Measurements from ENCODE around the gene C11orf91.

C11orf91 gene

DNA sequence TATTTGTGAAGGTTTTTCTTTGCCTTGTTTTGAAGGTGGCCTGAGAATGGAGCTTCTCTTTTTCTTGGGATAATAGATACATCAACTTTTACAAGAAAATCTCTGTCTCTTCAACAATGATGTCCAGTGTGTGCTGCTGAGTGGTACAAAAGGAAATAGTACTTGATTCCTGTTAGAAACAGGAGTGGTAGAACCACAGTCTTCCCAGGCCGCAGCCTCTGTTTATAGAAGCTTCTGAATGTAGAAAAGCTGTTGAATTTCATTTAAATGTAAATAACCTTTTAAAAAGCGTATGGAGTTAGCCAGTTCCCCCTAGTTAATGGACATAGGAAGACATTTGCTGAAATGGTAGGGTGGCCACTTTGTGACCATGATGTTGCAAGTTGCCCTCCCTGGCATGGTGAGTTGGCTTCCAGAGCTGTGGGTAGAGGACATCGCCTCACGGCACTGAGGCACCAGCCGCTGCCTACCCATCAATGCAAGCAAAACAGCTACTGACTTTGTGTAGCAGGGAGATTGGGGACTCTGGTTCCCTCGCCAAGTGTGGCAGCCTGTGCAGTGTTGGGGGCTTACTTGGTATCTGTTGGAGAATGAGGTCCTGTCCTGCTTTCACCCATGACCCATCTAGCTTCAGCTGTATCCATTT, 31.6 kb downstream of the C11orf91 start:
- Histone ChIP-seq H3K9me3 (ENCODE audit: severe bottlenecking) (no peaks in the 10 kb centered on the region), H3K27ac (ENCODE audit: poor library complexity, severe bottlenecking) (no peak overlapping the region), H3K36me3 (ENCODE audit: low read depth) (no peaks in the 10 kb centered on the region), H3K27me3 (ENCODE audit: insufficient read depth, poor library complexity, severe bottlenecking) (no peaks in the 10 kb centered on the region), H3K4me1 (ENCODE audit: insufficient read depth, poor library complexity, severe bottlenecking) (peaks cover 2% of the 10 kb centered on the region), H3K4me3 (ENCODE audit: severe bottlenecking) (no peak overlapping the region)
- ATAC-seq (ENCODE audit: low read depth) (no peak), DNase-seq (ENCODE audit: low spot score) (no peak)
- TF ChIP-seq CTCF (IDR thresholded peaks at IDR 0.05; ENCODE audit: poor library complexity, severe bottlenecking): no peak

DNA sequence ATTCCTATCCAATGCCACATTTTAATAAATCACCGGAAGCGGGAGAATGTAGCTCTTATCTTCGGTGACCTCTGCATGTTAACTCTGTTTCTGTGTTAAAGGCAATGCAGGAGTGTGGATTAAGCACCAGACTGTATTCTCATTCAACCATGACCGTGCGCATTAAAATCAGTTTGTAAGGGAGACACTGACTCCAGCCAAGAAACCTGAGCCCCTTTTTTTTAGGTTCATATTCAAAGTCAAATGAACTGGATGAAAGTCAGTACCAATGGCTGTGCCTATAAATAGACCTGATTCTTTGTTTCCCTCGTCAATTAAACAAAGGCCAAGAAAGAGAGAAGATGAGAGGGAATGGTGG, 32.2 kb downstream of the C11orf91 start:
- Histone ChIP-seq H3K9me3 (ENCODE audit: severe bottlenecking) (no peaks in the 10 kb centered on the region), H3K36me3 (ENCODE audit: low read depth) (no peaks in the 10 kb centered on the region), H3K27me3 (ENCODE audit: insufficient read depth, poor library complexity, severe bottlenecking) (no peaks in the 10 kb centered on the region), H3K4me3 (ENCODE audit: severe bottlenecking) (no peak overlapping the region), H3K27ac (ENCODE audit: poor library complexity, severe bottlenecking) (no peak overlapping the region), H3K4me1 (ENCODE audit: insufficient read depth, poor library complexity, severe bottlenecking) (peaks cover 2% of the 10 kb centered on the region)
- no peak for ATAC-seq (ENCODE audit: low read depth)
- TF ChIP-seq CTCF (IDR thresholded peaks at IDR 0.05; ENCODE audit: poor library complexity, severe bottlenecking): no peak
- no peak for DNase-seq (ENCODE audit: low spot score)

DNA sequence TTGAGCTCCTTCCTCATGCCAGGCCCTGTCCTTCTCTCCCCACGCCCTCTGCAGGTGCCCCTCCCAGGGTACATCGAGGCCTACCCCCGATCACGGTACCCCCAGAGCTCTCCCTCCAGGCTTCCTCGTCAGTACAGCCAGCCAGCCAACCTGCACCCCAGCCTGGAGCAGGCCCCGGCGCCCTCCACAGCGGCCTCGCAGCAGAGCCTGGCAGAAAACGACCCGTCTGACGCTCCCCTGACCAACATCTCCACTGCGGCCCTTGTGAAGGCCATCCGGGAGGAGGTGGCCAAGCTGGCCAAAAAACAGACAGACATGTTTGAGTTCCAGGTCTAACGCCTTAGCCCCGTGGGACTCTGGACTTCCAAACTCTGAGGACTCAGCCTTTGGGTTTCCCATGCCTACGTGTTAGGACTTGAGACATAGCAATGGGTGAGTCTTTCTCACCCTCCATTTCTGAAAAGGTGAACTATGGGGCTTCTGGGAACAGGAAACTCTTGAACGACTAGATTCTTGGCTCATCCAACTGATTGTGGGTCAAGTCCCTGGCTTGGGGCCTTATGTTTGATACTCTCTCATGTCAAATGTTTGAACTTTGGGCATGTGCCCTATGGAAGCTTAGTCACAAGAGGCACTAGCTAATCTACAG, 32.7 kb downstream of the C11orf91 start:
- H3K9me3 ChIP-seq (ENCODE audit: severe bottlenecking): no peaks in the 10 kb centered on the region
- no peaks in the 10 kb centered on the region for H3K36me3 ChIP-seq (ENCODE audit: low read depth)
- H3K4me1 ChIP-seq (ENCODE audit: insufficient read depth, poor library complexity, severe bottlenecking): peaks cover 2% of the 10 kb centered on the region
- no peak for TF ChIP-seq CTCF (IDR thresholded peaks at IDR 0.05; ENCODE audit: poor library complexity, severe bottlenecking)
- H3K27ac ChIP-seq (ENCODE audit: poor library complexity, severe bottlenecking): no peak overlapping the region
- H3K27me3 ChIP-seq (ENCODE audit: insufficient read depth, poor library complexity, severe bottlenecking): no peaks in the 10 kb centered on the region
- H3K4me3 ChIP-seq (ENCODE audit: severe bottlenecking): no peak overlapping the region
- ATAC-seq (ENCODE audit: low read depth): no peak
- DNase-seq (ENCODE audit: low spot score): no peak

GRCh38 chr11:33665350-33666106, 35.1 kb downstream of the C11orf91 start:
- Histone ChIP-seq H3K27me3 (ENCODE audit: insufficient read depth, poor library complexity, severe bottlenecking) (no peaks in the 10 kb centered on the region), H3K4me3 (ENCODE audit: severe bottlenecking) (no peak overlapping the region), H3K9me3 (ENCODE audit: severe bottlenecking) (no peaks in the 10 kb centered on the region), H3K36me3 (ENCODE audit: low read depth) (no peaks in the 10 kb centered on the region), H3K27ac (ENCODE audit: poor library complexity, severe bottlenecking) (no peak overlapping the region), H3K4me1 (ENCODE audit: insufficient read depth, poor library complexity, severe bottlenecking) (peaks cover 2% of the 10 kb centered on the region)
- ATAC-seq (ENCODE audit: low read depth): no peak
- DNase-seq (ENCODE audit: low spot score): no peak
- no peak for TF ChIP-seq CTCF (IDR thresholded peaks at IDR 0.05; ENCODE audit: poor library complexity, severe bottlenecking)

Data from RWPE2 (cell line).